Upper lobe of left lung (tissue), 4 donors: ENCODE measurements around the gene ZBTB8B.

Experiments used
- CTCF ChIP-seq, 6 experiments: fragments of 450-650 bp in 4 of 6; fragments of 200-600 bp in 2 of 6; sonication (generic) in 2 of 6; IDR thresholded peaks; one replicate each; pipeline ENCODE4 v1.5.1; 2016 to 2019; ENCODE audit warnings: antibody characterized with exemption in 6 of 6
- EP300 ChIP-seq, 4 donors: sonication (generic); formaldehyde crosslinking; IDR thresholded peaks; one replicate each; pipeline ENCODE4 v1.5.1; 2017; ENCODE audit warnings: antibody characterized with exemption in 4 of 4, control low read depth in 2 of 4
- POLR2A ChIP-seq, 4 donors: fragments of 450-650 bp; IDR thresholded peaks; one replicate each; pipeline ENCODE4 v1.5.1; 2016 to 2017; ENCODE audit warnings: antibody characterized with exemption in 4 of 4, mild to moderate bottlenecking in 2 of 4
- POLR2AphosphoS5 ChIP-seq, 2 donors: sonication (generic); formaldehyde crosslinking; IDR thresholded peaks; one replicate each; pipeline ENCODE4 v1.5.1; 2017; ENCODE audit warnings: antibody characterized with exemption in 2 of 2

GRCh38 chr1:32507021-32507420 lies 42.1 kb downstream of the ZBTB8B start:
- TF ChIP-seq CTCF (IDR thresholded peaks at IDR 0.05) (no peak), POLR2A (IDR thresholded peaks at IDR 0.05) (no peak), POLR2AphosphoS5 (IDR thresholded peaks at IDR 0.05) (no peak), EP300 (IDR thresholded peaks at IDR 0.05) (no peak)
